HepG2 (cell line): Measurements from ENCODE around the gene TOM1L2. TPM values are rescaled to one million over a fixed set of nuclear protein-coding genes. Genes with fewer than 3 reads are reported as not detected.
A peak's percentile ranks its signal among the peaks of the same experiment; 100 is the strongest.

Experiments used
- ATF1 ChIP-seq: IDR thresholded peaks from 2 replicates; pipeline ENCODE4 v1.6.1; 2016; ENCODE audit warnings: mild to moderate bottlenecking, control low read depth
- ATM ChIP-seq: fragments of 450-650 bp; IDR thresholded peaks from 2 replicates; pipeline ENCODE4 v1.7.1; 2017; ENCODE audit warnings: mild to moderate bottlenecking, borderline replicate concordance
- FOXM1 ChIP-seq: sonication (generic); formaldehyde crosslinking; IDR thresholded peaks from 2 replicates; pipeline ENCODE4 v1.5.0; 2020; ENCODE audit warnings: missing genetic modification reagents
- MTA1 ChIP-seq: sonication (generic); formaldehyde crosslinking; IDR thresholded peaks from 2 replicates; pipeline ENCODE4 v1.4.0; 2020; ENCODE audit warnings: missing genetic modification reagents, mild to moderate bottlenecking, borderline replicate concordance
- YY1 ChIP-seq: IDR thresholded peaks from 2 replicates; pipeline ENCODE4 v1.6.1; 2011; ENCODE audit warnings: low read length, low read depth, moderate library complexity, mild to moderate bottlenecking; ENCODE audit not compliant: insufficient read depth, insufficient replicate concordance
- ZBTB1 ChIP-seq: sonication (generic); formaldehyde crosslinking; IDR thresholded peaks from 2 replicates; pipeline ENCODE4 v1.4.0; 2020; ENCODE audit warnings: missing genetic modification reagents, borderline replicate concordance
- ZBTB42 ChIP-seq: sonication (generic); formaldehyde crosslinking; IDR thresholded peaks from 2 replicates; pipeline ENCODE4 v1.5.0; 2020; ENCODE audit warnings: mild to moderate bottlenecking, missing genetic modification reagents
- ZMYM2 ChIP-seq: sonication (generic); formaldehyde crosslinking; IDR thresholded peaks from 2 replicates; pipeline ENCODE4 v1.8.0; 2022; ENCODE audit warnings: mild to moderate bottlenecking, missing genetic modification reagents
- ZNF331 ChIP-seq: sonication (generic); formaldehyde crosslinking; IDR thresholded peaks from 2 replicates; pipeline ENCODE4 v1.4.0; 2020; ENCODE audit warnings: missing genetic modification reagents
- ZNF383 ChIP-seq: sonication (generic); formaldehyde crosslinking; IDR thresholded peaks from 2 replicates; pipeline ENCODE4 v1.4.0; 2020; ENCODE audit warnings: missing genetic modification reagents, mild to moderate bottlenecking, borderline replicate concordance
- ZNF451 ChIP-seq: sonication (generic); formaldehyde crosslinking; IDR thresholded peaks from 2 replicates; pipeline ENCODE4 v1.5.0; 2020; ENCODE audit warnings: mild to moderate bottlenecking, missing genetic modification reagents
- polyA plus RNA-seq, 8 experiments: library from polyadenylated mRNA; depleted of rRNA in 3 of 8; stranded (reverse) in 7 of 8; unstranded in 1 of 8; fragments of >200 nt; fragmentation: Illumina TruSeq in 4 of 8; extraction: Trizol in 4 of 8; gene quantifications; 2 replicates each; pipeline versions ENCODE4 v1.2.1 to v1.2.3, GENCODE V29; 2011 to 2016; ENCODE audit warnings: low read depth in 4 of 8, missing spikeins in 1 of 8, mixed read lengths in 1 of 8; ENCODE audit not compliant: insufficient read depth in 1 of 8
- total RNA-seq, 5 experiments: library from RNA; depleted of rRNA; stranded (reverse); fragments of >200 nt; fragmentation: Illumina TruSeq; extraction: Trizol; gene quantifications; 2 replicates each; pipeline ENCODE4 v1.2.3, GENCODE V29; 2016; ENCODE audit warnings: low read depth in 1 of 5
- TF ChIP-seq, protein P1 (sequence below): sonication (generic); formaldehyde crosslinking; IDR thresholded peaks from 2 replicates; pipeline ENCODE4 v1.4.0; 2020; ENCODE audit warnings: low read depth, mild to moderate bottlenecking, missing genetic modification reagents
- TF ChIP-seq, protein P2 (sequence below): sonication (generic); formaldehyde crosslinking; conservative IDR thresholded peaks from 2 replicates; pipeline ENCODE4 v1.4.0; 2020; ENCODE audit warnings: missing genetic modification reagents
- TF ChIP-seq, protein P3 (sequence below): sonication (generic); formaldehyde crosslinking; IDR thresholded peaks from 2 replicates; pipeline ENCODE4 v1.8.1; 2023; ENCODE audit warnings: mild to moderate bottlenecking, moderate library complexity, missing genetic modification reagents
- TF ChIP-seq, protein P4 (sequence below): sonication (generic); formaldehyde crosslinking; conservative IDR thresholded peaks from 2 replicates; pipeline ENCODE4 v1.8.0; 2022; ENCODE audit warnings: low read depth, missing genetic modification reagents
- TF ChIP-seq, protein P5 (sequence below): sonication (generic); formaldehyde crosslinking; IDR thresholded peaks from 2 replicates; pipeline ENCODE4 v1.5.0; 2020; ENCODE audit warnings: missing genetic modification reagents, mild to moderate bottlenecking, borderline replicate concordance

The TOM1L2 gene
- total and polyA plus RNA-seq, 2 of the 13 experiments (the other 11 are each of a cell fraction or from before 2014, with no cell fraction given): 4.7 to 7.4 TPM

DNA sequence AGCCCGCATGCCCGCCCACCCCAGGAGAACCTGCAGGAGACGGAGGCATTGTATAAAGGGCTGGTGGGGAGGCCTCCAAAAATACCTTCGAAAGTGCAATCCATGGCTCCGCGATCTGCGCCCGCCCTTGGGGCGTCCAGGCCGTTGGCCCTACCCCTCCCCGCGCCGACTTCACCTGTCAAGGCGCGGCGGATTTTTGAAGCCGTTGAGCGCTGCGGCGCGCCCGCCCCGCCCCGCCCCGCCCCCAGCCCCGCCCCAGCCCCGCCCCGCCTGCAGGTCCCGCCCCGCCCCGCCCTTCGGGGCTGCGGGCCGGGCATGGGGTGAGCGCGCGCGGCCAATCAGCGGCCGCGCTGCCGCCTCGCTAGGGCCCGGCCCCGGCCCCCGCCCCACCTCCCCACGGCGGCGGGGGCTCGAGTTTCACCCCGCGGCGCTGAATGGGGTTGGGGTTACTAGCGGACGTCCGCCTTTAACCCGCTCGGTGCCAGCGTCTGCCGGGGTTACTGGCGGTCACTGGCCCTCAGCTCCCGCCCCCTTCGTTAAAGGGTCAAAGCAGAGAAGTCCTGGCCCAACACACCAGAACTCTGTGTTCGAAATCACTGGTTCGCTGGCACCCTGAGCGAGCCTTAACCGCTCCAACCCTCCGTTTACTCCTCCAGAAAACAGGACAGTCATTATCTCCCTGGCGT is 148.6 kb downstream of the TOM1L2 start (continued):
- TF ChIP-seq, protein P1, sequence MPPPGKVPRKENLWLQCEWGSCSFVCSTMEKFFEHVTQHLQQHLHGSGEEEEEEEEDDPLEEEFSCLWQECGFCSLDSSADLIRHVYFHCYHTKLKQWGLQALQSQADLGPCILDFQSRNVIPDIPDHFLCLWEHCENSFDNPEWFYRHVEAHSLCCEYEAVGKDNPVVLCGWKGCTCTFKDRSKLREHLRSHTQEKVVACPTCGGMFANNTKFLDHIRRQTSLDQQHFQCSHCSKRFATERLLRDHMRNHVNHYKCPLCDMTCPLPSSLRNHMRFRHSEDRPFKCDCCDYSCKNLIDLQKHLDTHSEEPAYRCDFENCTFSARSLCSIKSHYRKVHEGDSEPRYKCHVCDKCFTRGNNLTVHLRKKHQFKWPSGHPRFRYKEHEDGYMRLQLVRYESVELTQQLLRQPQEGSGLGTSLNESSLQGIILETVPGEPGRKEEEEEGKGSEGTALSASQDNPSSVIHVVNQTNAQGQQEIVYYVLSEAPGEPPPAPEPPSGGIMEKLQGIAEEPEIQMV (CRISPR knock-in tag): 0 out of 2 replicates have a peak, but pooled peaks have one; percentile 35
- TF ChIP-seq ZNF383 (CRISPR knock-in tag) (no peak), ZBTB42 (CRISPR knock-in tag) (no peak), ZNF451 (CRISPR knock-in tag) (no peak), ATM (no peak), YY1 (no peak), ATF1 (no peak), ZNF331 (CRISPR knock-in tag) (no peak; the same call in 1 of the 2 replicates), MTA1 (CRISPR knock-in tag) (no peak), FOXM1 (CRISPR knock-in tag) (no peak), ZMYM2 (CRISPR knock-in tag) (no peak), ZBTB1 (CRISPR knock-in tag) (no peak)
- TF ChIP-seq, protein P2, sequence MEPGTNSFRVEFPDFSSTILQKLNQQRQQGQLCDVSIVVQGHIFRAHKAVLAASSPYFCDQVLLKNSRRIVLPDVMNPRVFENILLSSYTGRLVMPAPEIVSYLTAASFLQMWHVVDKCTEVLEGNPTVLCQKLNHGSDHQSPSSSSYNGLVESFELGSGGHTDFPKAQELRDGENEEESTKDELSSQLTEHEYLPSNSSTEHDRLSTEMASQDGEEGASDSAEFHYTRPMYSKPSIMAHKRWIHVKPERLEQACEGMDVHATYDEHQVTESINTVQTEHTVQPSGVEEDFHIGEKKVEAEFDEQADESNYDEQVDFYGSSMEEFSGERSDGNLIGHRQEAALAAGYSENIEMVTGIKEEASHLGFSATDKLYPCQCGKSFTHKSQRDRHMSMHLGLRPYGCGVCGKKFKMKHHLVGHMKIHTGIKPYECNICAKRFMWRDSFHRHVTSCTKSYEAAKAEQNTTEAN: no peak
- TF ChIP-seq, protein P3, sequence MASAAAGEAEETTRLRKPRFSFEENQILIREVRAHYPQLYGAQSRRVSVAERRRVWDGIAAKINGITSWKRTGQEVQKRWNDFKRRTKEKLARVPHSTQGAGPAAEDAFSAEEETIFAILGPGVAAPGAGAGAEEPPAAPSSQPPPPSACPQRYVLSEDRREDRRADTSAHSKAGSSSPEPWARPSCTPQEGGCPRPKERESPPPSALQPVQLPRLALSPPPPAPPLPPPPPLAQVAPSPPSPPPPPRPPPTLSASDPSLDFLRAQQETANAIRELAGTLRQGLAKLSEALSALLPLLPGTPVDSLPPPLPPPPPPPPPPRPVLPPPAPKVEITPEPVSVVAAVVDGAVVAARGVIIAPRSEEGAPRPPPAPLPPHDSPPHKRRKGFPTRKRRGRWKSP (CRISPR knock-in tag): 0 out of 2 replicates have a peak, but pooled peaks have one; percentile 40
- TF ChIP-seq, protein P4, sequence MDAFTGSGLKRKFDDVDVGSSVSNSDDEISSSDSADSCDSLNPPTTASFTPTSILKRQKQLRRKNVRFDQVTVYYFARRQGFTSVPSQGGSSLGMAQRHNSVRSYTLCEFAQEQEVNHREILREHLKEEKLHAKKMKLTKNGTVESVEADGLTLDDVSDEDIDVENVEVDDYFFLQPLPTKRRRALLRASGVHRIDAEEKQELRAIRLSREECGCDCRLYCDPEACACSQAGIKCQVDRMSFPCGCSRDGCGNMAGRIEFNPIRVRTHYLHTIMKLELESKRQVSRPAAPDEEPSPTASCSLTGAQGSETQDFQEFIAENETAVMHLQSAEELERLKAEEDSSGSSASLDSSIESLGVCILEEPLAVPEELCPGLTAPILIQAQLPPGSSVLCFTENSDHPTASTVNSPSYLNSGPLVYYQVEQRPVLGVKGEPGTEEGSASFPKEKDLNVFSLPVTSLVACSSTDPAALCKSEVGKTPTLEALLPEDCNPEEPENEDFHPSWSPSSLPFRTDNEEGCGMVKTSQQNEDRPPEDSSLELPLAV (CRISPR knock-in tag): no peak
- TF ChIP-seq, protein P5, sequence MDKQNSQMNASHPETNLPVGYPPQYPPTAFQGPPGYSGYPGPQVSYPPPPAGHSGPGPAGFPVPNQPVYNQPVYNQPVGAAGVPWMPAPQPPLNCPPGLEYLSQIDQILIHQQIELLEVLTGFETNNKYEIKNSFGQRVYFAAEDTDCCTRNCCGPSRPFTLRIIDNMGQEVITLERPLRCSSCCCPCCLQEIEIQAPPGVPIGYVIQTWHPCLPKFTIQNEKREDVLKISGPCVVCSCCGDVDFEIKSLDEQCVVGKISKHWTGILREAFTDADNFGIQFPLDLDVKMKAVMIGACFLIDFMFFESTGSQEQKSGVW (CRISPR knock-in tag): no peak
